ENCODE results near the gene SMG7. TPM values are rescaled to one million over a fixed set of nuclear protein-coding genes. Genes with fewer than 3 reads are reported as not detected.

Gene SMG7
- total RNA-seq, 1 experiment from 2014 or later, result 54.1 TPM

DNA sequence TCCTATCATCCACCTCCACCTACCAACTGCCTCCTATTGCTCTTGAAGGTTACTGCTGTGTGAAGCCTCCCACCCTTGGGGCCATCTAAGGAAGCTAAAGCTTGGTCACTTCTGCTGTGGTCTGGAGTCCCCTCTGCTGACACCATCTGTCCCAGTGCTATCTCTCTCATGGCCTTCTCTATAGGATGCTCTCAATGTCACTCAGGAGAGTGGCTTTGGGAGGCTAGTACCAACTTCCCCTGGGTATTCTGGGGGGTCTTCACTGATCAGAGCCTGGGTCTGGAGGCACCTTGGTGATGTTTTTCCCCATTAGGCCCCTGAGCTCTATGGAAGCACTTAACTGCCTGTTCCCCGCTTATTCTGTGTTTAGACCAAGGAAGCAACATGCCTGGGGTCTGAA lies 130.2 kb downstream of the SMG7 start:
- Histone ChIP-seq H3K9ac (ENCODE audit: low read length) (no peak overlapping the region), H3K79me2 (ENCODE audit: insufficient read depth, low read length) (no peaks in the 10 kb centered on the region), H3K36me3 (ENCODE audit: control insufficient read depth in 1 of 2, insufficient read depth in 2 of 2, low read length in 2 of 2) (no peaks in the 10 kb centered on the region), H3K27ac (ENCODE audit: low read depth, low read length) (no peak overlapping the region), H3K4me3 (replicated peaks in 1 of 2; ENCODE audit: low read depth in 1 of 2, low read length in 2 of 2) (no peak overlapping the region), H3K4me2 (ENCODE audit: low read length) (no peak overlapping the region), H3K9me3 (ENCODE audit: control insufficient read depth in 1 of 2, insufficient read depth in 1 of 2, low read depth in 1 of 2, low read length in 2 of 2) (no peaks in the 10 kb centered on the region), H4K20me1 (ENCODE audit: insufficient read depth) (no peaks in the 10 kb centered on the region), H3K4me1 (ENCODE audit: control insufficient read depth in 1 of 2, insufficient read depth in 2 of 2, low read length in 2 of 2) (no peaks in the 10 kb centered on the region), H2AFZ (ENCODE audit: low read depth, low read length, poor library complexity, severe bottlenecking) (no peak overlapping the region), H3K27me3 (ENCODE audit: insufficient read depth, low read length) (no peaks in the 10 kb centered on the region), H3K9me2 (ENCODE audit: insufficient read depth) (no peaks in the 10 kb centered on the region)
- ChIA-PET RAD21 (ENCODE audit: low non-redundant PET in 1 of 2, low total read pairs in 2 of 2, uncharacterized antibody in 2 of 2, unreplicated experiment in 2 of 2) (no interaction called here), CTCF (no interaction called here), POLR2A (no interaction called here)
- ATAC-seq, result no peak
- TF ChIP-seq TCF7L2 (IDR thresholded peaks at IDR 0.05; ENCODE audit: borderline replicate concordance, extremely low read depth, insufficient read depth, insufficient read length), result no peak
- TF ChIP-seq, protein P1, sequence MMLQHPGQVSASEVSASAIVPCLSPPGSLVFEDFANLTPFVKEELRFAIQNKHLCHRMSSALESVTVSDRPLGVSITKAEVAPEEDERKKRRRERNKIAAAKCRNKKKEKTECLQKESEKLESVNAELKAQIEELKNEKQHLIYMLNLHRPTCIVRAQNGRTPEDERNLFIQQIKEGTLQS (IDR thresholded peaks at IDR 0.05), result no peak
- no peak for TF ChIP-seq CBX3 (IDR thresholded peaks at IDR 0.05; ENCODE audit: low read depth)
- TF ChIP-seq ELF1 (IDR thresholded peaks at IDR 0.05; ENCODE audit: borderline replicate concordance, low read depth), result no peak
- TF ChIP-seq, protein P2, sequence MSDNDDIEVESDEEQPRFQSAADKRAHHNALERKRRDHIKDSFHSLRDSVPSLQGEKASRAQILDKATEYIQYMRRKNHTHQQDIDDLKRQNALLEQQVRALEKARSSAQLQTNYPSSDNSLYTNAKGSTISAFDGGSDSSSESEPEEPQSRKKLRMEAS (IDR thresholded peaks at IDR 0.05), result no peak
- TF ChIP-seq YY1 (IDR thresholded peaks at IDR 0.05; ENCODE audit: extremely low read depth, insufficient replicate concordance, low read depth, low read length), result no peak
- TF ChIP-seq SIN3A (IDR thresholded peaks at IDR 0.05; ENCODE audit: low read depth), result no peak
- no peak for TF ChIP-seq JUND (IDR thresholded peaks at IDR 0.05)
- TF ChIP-seq, protein P3, sequence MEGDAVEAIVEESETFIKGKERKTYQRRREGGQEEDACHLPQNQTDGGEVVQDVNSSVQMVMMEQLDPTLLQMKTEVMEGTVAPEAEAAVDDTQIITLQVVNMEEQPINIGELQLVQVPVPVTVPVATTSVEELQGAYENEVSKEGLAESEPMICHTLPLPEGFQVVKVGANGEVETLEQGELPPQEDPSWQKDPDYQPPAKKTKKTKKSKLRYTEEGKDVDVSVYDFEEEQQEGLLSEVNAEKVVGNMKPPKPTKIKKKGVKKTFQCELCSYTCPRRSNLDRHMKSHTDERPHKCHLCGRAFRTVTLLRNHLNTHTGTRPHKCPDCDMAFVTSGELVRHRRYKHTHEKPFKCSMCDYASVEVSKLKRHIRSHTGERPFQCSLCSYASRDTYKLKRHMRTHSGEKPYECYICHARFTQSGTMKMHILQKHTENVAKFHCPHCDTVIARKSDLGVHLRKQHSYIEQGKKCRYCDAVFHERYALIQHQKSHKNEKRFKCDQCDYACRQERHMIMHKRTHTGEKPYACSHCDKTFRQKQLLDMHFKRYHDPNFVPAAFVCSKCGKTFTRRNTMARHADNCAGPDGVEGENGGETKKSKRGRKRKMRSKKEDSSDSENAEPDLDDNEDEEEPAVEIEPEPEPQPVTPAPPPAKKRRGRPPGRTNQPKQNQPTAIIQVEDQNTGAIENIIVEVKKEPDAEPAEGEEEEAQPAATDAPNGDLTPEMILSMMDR (IDR thresholded peaks at IDR 0.05 in 2 of 3, conservative IDR thresholded peaks at IDR 0.05 in 1 of 3; ENCODE audit: borderline replicate concordance in 1 of 3, insufficient read depth in 1 of 3, low read depth in 2 of 3, low read length in 2 of 3), result no peak
- no peak for TF ChIP-seq EZH2phosphoT487 (IDR thresholded peaks at IDR 0.05; ENCODE audit: borderline replicate concordance)
- TF ChIP-seq EZH2 (IDR thresholded peaks at IDR 0.05), result no peak
- no peak for TF ChIP-seq SRF (IDR thresholded peaks at IDR 0.05; ENCODE audit: low read depth)
- TF ChIP-seq FOSL1 (IDR thresholded peaks at IDR 0.05; ENCODE audit: low read depth), result no peak
- TF ChIP-seq SP1 (IDR thresholded peaks at IDR 0.05; ENCODE audit: low read depth), result no peak
- TF ChIP-seq CEBPB (IDR thresholded peaks at IDR 0.05; ENCODE audit: low read depth), result no peak
- TF ChIP-seq RAD21 (IDR thresholded peaks at IDR 0.05; ENCODE audit: low read depth), result no peak
- intact Hi-C loops (cut with micrococcal nuclease), result no loop called here
- no peak for DNase-seq (ENCODE audit: low read depth, low spot score)
- no TSS peak for BruUV-seq (replicated peaks)

Other genes starting within 250 kb of the SMG7 start
- not detected for gene NMNAT2, start 54.1 kb upstream of the SMG7 start, total RNA-seq (2021; ENCODE audit: unreplicated experiment)
- 0.25 TPM for gene NCF2, start 118.0 kb downstream of the SMG7 start, total RNA-seq (2021; ENCODE audit: unreplicated experiment)
- gene ARPC5, start 163.3 kb downstream of the SMG7 start, total RNA-seq (2021; ENCODE audit: unreplicated experiment), result 71.5 TPM
- gene APOBEC4, start 180.8 kb downstream of the SMG7 start, total RNA-seq (2021; ENCODE audit: unreplicated experiment), result not detected